OCI-LY7 (cell line): ENCODE results near the gene OSBPL3. TPM values are rescaled to one million over a fixed set of nuclear protein-coding genes. Genes with fewer than 3 reads are reported as not detected.

ENCODE experiments used
- Bru-seq: library from RNA; stranded (reverse); fragments of 400-500 nt; gene quantifications from one replicate; lab custom pipeline; 2021; lab: Mats Ljungman, UMichigan
- BruChase-seq, 2 experiments: library from RNA; stranded (reverse); fragments of 400-500 nt; gene quantifications; one replicate each; lab custom pipeline; 2021; lab: Mats Ljungman, UMichigan
- BruUV-seq: library from RNA; stranded (reverse); fragments of 400-500 nt; replicated peaks from 2 replicates; lab custom pipeline; 2021; lab: Mats Ljungman, UMichigan
- CTCF ChIA-PET: fragments of 300-600 bp; sonication (Branson Sonifier 250); formaldehyde crosslinking; loops from one replicate; lab custom pipeline; 2022; ENCODE audit warnings: antibody characterized with exemption; ENCODE audit not compliant: unreplicated experiment; lab: Charles Lee
- POLR2A ChIA-PET: fragments of 300-600 bp; sonication (Branson Sonifier 250); formaldehyde crosslinking; loops from one replicate; lab custom pipeline; 2022; ENCODE audit warnings: antibody characterized with exemption; lab: Charles Lee
- DNase-seq: peaks from one replicate; pipeline ENCODE4 v3.0.0-alpha.2; 2015; ENCODE audit warnings: low spot score
- H2AFZ ChIP-seq: fragments of 200-600 bp; sonication (generic), shearing (Covaris generic); 2 replicates; pipeline ENCODE4 v1.6.1; 2014; ENCODE audit warnings: mild to moderate bottlenecking, antibody characterized with exemption, low read length, moderate library complexity
- H3K27ac ChIP-seq: fragments of 200-600 bp; sonication (generic); 2 replicates; pipeline ENCODE4 v1.5.1; 2014; ENCODE audit warnings: mixed run types, low read depth, mild to moderate bottlenecking, moderate library complexity, low read length, inconsistent platforms; ENCODE audit not compliant: poor library complexity, severe bottlenecking
- H3K36me3 ChIP-seq: fragments of 200-600 bp; sonication (generic); 2 replicates; pipeline ENCODE4 v1.6.1; 2014; ENCODE audit warnings: mild to moderate bottlenecking, antibody characterized with exemption, low read length, moderate library complexity, mixed read lengths; ENCODE audit not compliant: insufficient read depth
- H3K4me1 ChIP-seq: fragments of 200-600 bp; sonication (generic); 2 replicates; pipeline ENCODE4 v1.5.1; 2014; ENCODE audit warnings: mild to moderate bottlenecking, low read length; ENCODE audit not compliant: insufficient read depth, poor library complexity, severe bottlenecking
- H3K4me2 ChIP-seq: fragments of 200-600 bp; sonication (generic); 2 replicates; pipeline ENCODE4 v1.6.1; 2014; ENCODE audit warnings: mild to moderate bottlenecking, low read length
- H3K4me3 ChIP-seq: fragments of 200-600 bp; sonication (generic); 2 replicates; pipeline ENCODE4 v1.5.1; 2014; ENCODE audit warnings: mild to moderate bottlenecking, low read depth, low read length; ENCODE audit not compliant: poor library complexity, severe bottlenecking
- H3K79me2 ChIP-seq: fragments of 200-600 bp; sonication (generic); 2 replicates; pipeline ENCODE4 v1.6.1; 2016; ENCODE audit warnings: low read depth, mild to moderate bottlenecking, low read length, moderate library complexity, mixed read lengths; ENCODE audit not compliant: insufficient read depth
- H3K9me2 ChIP-seq: fragments of 200-600 bp; sonication (generic); 2 replicates; pipeline ENCODE4 v1.6.1; 2016; ENCODE audit warnings: mild to moderate bottlenecking, low read length, mixed read lengths; ENCODE audit not compliant: insufficient read depth
- H3K9me3 ChIP-seq: fragments of 200-600 bp; sonication (generic); 2 replicates; pipeline ENCODE4 v1.6.1; 2014; ENCODE audit warnings: mild to moderate bottlenecking, mixed run types, low read length, mixed read lengths
- H4K20me1 ChIP-seq: fragments of 200-600 bp; sonication (generic); 2 replicates; pipeline ENCODE4 v1.6.1; 2014; ENCODE audit warnings: mild to moderate bottlenecking, antibody characterized with exemption, low read length, moderate library complexity, mixed read lengths; ENCODE audit not compliant: insufficient read depth
- EZH2phosphoT487 ChIP-seq: fragments of 200-600 bp; sonication (generic); IDR thresholded peaks from 2 replicates; pipeline ENCODE4 v1.6.1; 2018; ENCODE audit warnings: low read depth, borderline replicate concordance, mild to moderate bottlenecking, mixed run types, antibody characterized with exemption, low read length, moderate library complexity, mixed read lengths
- intact Hi-C: fragments of 100-400 bp; cut with micrococcal nuclease; formaldehyde crosslinking; loops from one replicate; pipeline ENCODE4 v1.10.0; 2022; ENCODE audit not compliant: unreplicated experiment
- long read RNA-seq: library from polyadenylated mRNA; stranded (forward); transcript quantifications from one replicate; pipeline ENCODE4 v2.0.0, GENCODE V29; 2022
- total RNA-seq, 2 experiments: library from RNA; depleted of rRNA in 1 of 2; stranded (reverse); fragments of >200 nt in 1 of 2; shearing (Covaris generic) in 1 of 2; gene quantifications; 2 replicates each; pipeline ENCODE4 v1.2.3, GENCODE V29; 2014 to 2022
- TF ChIP-seq, protein P1 (sequence below): fragments of 200-600 bp; sonication (generic); conservative IDR thresholded peaks from 2 replicates; pipeline ENCODE4 v1.5.1; 2014; ENCODE audit warnings: mild to moderate bottlenecking, antibody characterized with exemption, low read length, moderate library complexity, mixed read lengths

The OSBPL3 gene, protein sequence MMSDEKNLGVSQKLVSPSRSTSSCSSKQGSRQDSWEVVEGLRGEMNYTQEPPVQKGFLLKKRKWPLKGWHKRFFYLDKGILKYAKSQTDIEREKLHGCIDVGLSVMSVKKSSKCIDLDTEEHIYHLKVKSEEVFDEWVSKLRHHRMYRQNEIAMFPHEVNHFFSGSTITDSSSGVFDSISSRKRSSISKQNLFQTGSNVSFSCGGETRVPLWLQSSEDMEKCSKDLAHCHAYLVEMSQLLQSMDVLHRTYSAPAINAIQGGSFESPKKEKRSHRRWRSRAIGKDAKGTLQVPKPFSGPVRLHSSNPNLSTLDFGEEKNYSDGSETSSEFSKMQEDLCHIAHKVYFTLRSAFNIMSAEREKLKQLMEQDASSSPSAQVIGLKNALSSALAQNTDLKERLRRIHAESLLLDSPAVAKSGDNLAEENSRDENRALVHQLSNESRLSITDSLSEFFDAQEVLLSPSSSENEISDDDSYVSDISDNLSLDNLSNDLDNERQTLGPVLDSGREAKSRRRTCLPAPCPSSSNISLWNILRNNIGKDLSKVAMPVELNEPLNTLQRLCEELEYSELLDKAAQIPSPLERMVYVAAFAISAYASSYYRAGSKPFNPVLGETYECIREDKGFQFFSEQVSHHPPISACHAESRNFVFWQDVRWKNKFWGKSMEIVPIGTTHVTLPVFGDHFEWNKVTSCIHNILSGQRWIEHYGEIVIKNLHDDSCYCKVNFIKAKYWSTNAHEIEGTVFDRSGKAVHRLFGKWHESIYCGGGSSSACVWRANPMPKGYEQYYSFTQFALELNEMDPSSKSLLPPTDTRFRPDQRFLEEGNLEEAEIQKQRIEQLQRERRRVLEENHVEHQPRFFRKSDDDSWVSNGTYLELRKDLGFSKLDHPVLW
- 24.6 and 28.7 TPM in 2 replicates for total RNA-seq (2014; rRNA removed; shearing (Covaris generic))
- total RNA-seq (2022): 67.0 and 79.9 TPM in 2 replicates
- Bru-seq, nascent RNA: percentile 94 among the genes with signal in this experiment
- BruChase-seq, experiment 1, labeled RNA remaining after a 6-hour chase: percentile 86 among the genes with signal in this experiment
- percentile 87 among the genes with signal in this experiment for BruChase-seq, experiment 2, labeled RNA remaining after a 2-hour chase
- long read RNA-seq, full-length matches to known transcripts: 35 of 91 reads
- long read RNA-seq, partial matches to known transcripts: 9 of 91 reads
- long read RNA-seq, other reads (novel, unspliced or antisense): 47 of 91 reads

DNA sequence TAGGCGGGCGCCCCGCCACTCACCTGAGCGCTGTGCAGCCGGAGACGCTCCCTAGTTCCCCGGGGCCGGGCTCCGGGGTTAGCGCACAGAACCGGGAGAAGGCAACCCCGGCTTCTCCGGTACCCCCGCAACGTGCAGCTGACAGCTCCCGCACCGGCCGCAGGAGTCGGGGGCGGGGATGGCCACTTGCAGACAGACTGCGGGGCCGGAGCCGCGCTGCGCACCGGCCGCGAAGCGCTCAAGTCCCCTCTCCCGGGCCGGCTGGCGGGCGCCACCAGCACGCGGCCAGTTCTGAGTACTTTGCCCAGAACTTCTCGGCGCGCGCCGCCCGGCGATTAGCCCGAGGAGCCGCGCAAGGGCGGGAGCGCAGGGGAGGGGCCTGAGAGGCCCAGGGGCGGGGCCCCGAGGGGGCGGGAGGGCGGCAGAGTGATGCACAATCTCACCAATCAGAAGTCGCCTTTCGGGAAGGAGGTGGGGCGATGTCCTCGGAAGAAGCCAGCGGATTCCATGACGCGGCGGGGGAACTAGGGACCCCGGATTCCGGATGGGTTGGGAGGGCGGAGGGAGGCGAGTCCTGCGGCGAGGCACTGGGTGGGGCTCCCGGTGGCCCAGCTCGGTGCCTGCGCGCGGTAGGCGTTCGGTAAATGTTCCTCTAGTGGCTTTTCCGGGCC lies at the start of gene OSBPL3:
OSBPL3 (minus strand) TSS at position 316 of the 671 bp plus-strand sequence. CDS start 87,706 bp downstream, outside the sequence.
- Histone ChIP-seq H3K36me3 (peaks cover 21% of the 10 kb centered on the region; the same call in 1 of the 2 replicates), H3K27ac (peak within 1 kb of the TSS; percentile 60), H3K4me3 (peak within 1 kb of the TSS; percentile 88), H3K9me3 (peaks cover 8% of the 10 kb centered on the region; the same call in 1 of the 2 replicates), H3K9me2 (no peaks in the 10 kb centered on the region), H3K4me2 (peak within 1 kb of the TSS; percentile 96), H3K4me1 (peaks cover 63% of the 10 kb centered on the region), H2AFZ (peak within 1 kb of the TSS; percentile 79; the same call in 1 of the 2 replicates), H3K79me2 (peaks cover 48% of the 10 kb centered on the region), H4K20me1 (peaks cover 31% of the 10 kb centered on the region)
- CTCF ChIA-PET: interaction anchor here (0.8 to 1.2 kb wide), 5 partner anchors 32 to 264 kb away, joined by 3 to 7 read pairs (median 4); no protein-coding TSS in a partner anchor
- intact Hi-C loops: loop anchor here (1.0 to 5.0 kb wide), 10 partner anchors 14 to 263 kb away; no protein-coding TSS in a partner anchor
- POLR2A ChIA-PET: interaction anchor here (0.7 to 2.0 kb wide), 14 partner anchors 10 to 166 kb away, joined by 3 to 11 read pairs (median 4); no protein-coding TSS in a partner anchor
- no TSS peak for BruUV-seq
- DNase-seq: peak; percentile 97
- no peak for TF ChIP-seq EZH2phosphoT487
- TF ChIP-seq, protein P1, sequence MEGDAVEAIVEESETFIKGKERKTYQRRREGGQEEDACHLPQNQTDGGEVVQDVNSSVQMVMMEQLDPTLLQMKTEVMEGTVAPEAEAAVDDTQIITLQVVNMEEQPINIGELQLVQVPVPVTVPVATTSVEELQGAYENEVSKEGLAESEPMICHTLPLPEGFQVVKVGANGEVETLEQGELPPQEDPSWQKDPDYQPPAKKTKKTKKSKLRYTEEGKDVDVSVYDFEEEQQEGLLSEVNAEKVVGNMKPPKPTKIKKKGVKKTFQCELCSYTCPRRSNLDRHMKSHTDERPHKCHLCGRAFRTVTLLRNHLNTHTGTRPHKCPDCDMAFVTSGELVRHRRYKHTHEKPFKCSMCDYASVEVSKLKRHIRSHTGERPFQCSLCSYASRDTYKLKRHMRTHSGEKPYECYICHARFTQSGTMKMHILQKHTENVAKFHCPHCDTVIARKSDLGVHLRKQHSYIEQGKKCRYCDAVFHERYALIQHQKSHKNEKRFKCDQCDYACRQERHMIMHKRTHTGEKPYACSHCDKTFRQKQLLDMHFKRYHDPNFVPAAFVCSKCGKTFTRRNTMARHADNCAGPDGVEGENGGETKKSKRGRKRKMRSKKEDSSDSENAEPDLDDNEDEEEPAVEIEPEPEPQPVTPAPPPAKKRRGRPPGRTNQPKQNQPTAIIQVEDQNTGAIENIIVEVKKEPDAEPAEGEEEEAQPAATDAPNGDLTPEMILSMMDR: no peak

DNA sequence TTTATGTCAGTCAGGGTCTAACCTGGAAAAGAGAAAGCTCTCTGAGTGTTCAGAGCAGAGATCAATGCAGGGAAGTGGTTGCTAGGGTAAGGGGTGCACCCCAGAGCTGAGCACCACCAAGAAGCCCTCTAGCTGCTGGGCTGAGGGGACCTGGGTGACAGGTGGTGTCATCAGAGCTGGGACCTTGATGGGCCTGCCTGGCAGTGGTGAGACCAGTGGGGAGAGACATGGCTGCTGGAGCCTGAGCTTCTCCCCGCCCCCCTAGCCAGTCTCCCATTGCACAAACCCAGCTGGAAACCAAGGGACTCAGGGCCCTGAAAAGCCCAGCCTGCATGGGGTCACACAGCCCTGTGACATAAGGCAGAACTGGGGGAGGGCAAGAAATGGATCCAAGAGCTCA lies 49.1 kb upstream of the OSBPL3 start:
- no peak overlapping the region for H3K27ac ChIP-seq
- no peak for DNase-seq
- no peaks in the 10 kb centered on the region for H3K9me3 ChIP-seq
- POLR2A ChIA-PET: interaction anchor here (1.8 kb wide), 1 partner anchor 12 kb away, joined by 6 read pairs; no protein-coding TSS in a partner anchor
- no peak overlapping the region for H3K4me2 ChIP-seq
- intact Hi-C loops: no loop called here
- no peak for TF ChIP-seq EZH2phosphoT487
- TF ChIP-seq, protein P1: no peak
- H3K4me3 ChIP-seq: no peak overlapping the region
- peaks cover 16% of the 10 kb centered on the region for H3K4me1 ChIP-seq
- no TSS peak for BruUV-seq
- H3K36me3 ChIP-seq: no peaks in the 10 kb centered on the region
- H2AFZ ChIP-seq: no peak overlapping the region
- H4K20me1 ChIP-seq: no peaks in the 10 kb centered on the region
- no peaks in the 10 kb centered on the region for H3K9me2 ChIP-seq
- no peaks in the 10 kb centered on the region for H3K79me2 ChIP-seq
- CTCF ChIA-PET: no interaction called here
